ENCODE results near the gene CD207.
A peak's percentile ranks its signal among the peaks of the same experiment; 100 is the strongest.
"Not testable (repeated sequence)": the region's sequence is repeated elsewhere in the genome, so short reads cannot be mapped to it uniquely, and the experiment has no call there.

CD207 gene

GRCh38 chr2:70835643-70836042 is at the start of gene CD207:
TSS of gene CD207 (minus strand) at chr2:70835816. CDS start at chr2:70835776, 40 bp downstream.
- DNase-seq (ENCODE audit: low read depth): no peak

DNA sequence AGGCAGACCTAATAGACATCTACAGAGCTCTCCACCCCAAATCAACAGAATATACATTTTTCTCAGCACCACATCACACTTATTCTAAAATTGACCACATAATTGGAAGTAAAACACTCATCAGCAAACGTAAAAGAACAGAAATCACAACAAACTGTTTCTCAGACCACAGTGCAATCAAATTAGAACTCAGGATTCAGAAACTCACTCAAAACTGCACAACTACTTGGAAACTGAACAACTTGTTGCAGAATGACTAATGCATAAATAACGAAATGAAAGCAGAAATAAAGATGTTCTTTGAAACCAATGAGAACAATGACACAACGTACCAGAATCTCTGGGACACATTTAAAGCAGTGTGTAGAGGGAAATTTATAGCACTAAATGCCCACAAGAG is 42.9 kb upstream of the CD207 start:
- not testable (repeated sequence) for DNase-seq (ENCODE audit: low read depth)

DNA sequence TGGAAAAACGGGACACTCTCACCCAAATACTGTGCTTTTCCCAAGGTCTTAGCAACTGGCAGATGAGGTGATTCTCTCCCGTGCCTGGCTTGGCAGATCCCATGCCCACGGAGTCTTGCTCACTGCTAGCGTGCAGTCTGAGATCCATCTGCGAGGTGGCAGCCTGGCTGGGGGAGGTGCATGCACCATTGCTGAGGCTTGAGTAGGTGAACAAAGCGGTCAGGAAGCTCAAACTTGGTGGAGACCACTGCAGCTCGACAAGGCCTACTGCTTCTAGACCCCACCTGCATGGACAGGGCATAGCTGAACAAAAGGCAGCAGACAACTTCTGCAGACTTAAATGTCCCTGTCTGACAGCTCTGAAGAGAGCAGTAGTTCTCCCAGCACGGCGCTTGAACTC is 40.5 kb upstream of the CD207 start:
- not testable (repeated sequence) for DNase-seq (ENCODE audit: low read depth)

GRCh38 chr2:70873541-70873940 is 37.9 kb upstream of the CD207 start:
- DNase-seq (ENCODE audit: low read depth): no peak

DNA sequence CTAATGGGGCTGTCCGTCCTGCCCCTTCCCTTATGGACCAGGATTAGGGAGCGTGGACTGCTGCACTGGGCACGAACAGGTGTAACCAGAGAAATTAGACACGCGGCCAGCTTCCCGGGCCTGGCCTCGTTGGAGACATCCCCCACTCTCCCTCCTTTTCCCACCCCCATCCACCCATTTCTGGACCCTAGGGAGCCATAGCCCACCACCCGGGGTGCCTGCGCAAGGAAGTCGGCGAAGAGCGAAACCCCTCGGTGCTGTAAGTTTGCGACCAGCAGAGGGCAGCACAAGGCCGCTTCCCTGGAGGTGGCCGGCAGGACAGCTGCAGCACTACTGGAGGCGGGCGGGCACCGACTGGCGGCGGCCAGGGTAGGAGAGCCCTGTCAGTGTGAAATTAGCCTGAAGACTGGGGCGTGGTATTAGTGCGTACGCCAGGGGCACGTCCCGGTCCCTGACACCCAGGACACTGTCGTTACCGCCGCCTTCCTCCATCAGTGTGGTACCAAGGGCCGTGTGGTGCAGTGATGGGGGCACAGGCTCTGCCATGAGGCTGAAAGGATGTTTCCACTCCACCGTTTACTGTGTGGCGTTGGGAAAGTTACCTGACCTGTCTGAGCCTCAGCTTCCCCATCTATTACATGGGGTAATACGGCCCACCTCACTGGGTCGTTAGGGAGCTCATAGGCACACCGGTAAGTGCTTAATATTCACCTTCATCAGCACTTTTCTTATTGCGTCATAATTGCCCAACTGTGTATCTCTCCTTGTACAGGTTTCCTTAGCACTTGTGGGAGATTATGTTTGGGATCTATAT is 36.0 kb upstream of the CD207 start:
- DNase-seq (ENCODE audit: low read depth): peak; percentile 71

GRCh38 chr2:70870790-70871189 is 35.2 kb upstream of the CD207 start:
- DNase-seq (ENCODE audit: low read depth): no peak

GRCh38 chr2:70868970-70869369 is 33.4 kb upstream of the CD207 start:
- no peak for DNase-seq (ENCODE audit: low read depth)

DNA sequence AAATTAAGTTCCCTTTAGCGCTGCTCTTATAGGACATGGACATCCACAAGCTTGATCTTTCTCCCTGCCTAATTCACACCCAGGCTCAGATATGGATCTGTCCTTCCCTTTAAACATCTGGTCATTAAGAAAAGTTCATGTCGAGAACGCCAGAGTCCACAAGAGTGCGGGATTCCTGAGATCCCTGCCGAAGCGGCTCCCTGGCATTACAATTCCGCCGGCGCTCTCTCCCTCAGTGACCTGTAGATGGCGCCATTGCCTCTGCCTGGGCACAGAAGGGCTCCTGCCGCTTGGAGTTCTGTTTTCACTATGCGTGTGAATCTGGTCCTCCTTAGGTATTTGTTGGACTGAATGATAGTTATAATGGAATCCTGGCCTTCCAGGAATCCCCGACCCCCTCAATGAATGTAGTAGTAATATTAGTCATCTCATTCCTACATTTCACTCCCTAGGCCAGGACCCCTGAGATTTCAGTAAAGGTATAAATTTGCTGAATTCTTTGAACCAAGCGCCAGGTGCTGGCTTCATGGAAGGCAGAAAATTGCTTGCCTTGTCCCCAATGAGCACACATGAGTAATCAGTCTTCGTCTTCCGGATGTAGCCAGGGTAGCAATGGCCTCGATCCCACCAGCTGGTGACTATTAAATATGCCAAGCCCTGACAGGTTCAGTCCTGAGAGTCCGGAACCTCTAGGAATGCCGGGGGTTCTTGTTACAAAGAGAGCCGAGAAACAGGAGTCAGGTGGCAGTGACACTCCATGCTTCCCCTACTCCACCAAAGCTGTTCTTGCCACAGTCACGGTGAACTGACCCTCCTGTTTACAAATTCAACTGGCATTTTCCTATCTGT is 26.4 kb upstream of the CD207 start:
- peak; percentile 42 for DNase-seq (ENCODE audit: low read depth)

- DNase-seq (ENCODE audit: low read depth): no peak
Observed at GRCh38 chr2:70855667-70856066, 20.1 kb upstream of the CD207 start.

- DNase-seq (ENCODE audit: low read depth): no peak
Observed at GRCh38 chr2:70854411-70854810, 18.8 kb upstream of the CD207 start.

DNA sequence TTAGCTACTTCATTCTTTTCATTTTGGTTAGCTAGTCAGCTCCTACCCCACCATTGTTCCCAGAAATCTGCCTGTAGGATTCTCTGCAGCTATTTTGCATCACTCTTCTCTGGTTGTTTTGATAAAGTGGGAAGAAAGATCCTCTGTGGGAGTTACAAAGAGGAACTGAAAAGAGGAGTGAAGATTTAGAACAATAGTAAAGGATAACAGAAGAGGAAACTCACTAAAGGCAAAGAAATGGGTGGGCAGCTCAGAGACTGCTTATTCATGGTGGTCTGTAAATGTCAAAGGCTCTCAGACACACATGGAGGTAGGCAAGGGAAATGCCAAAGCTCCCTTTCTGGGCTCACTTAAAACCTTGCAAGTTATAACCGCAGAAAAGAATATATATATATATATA is 17.2 kb upstream of the CD207 start:
- no peak for DNase-seq (ENCODE audit: low read depth)

GRCh38 chr2:70851704-70852103 is 16.1 kb upstream of the CD207 start:
- no peak for DNase-seq (ENCODE audit: low read depth)

GRCh38 chr2:70850925-70851324 is 15.3 kb upstream of the CD207 start:
- no peak for DNase-seq (ENCODE audit: low read depth)

DNA sequence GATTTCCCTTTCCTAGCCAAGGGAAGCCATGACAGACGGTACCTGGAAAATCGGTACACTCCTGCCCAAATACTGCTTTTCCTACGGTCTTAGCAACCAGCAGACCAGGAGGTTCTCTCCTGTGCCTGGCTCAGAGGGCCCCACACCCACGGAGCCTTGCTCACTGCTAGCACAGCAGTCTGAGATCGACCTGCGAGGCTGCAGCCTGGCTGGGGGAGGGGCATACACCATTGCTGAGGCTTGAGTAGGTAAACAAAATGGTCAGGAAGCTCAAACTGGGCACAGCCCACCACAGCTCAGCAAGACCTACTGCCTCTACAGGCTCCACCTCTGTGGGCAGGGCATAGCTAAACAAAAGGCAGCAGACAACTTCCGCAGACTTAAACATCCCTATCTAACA is 6.8 kb upstream of the CD207 start:
- no peak for DNase-seq (ENCODE audit: low read depth)

DNA sequence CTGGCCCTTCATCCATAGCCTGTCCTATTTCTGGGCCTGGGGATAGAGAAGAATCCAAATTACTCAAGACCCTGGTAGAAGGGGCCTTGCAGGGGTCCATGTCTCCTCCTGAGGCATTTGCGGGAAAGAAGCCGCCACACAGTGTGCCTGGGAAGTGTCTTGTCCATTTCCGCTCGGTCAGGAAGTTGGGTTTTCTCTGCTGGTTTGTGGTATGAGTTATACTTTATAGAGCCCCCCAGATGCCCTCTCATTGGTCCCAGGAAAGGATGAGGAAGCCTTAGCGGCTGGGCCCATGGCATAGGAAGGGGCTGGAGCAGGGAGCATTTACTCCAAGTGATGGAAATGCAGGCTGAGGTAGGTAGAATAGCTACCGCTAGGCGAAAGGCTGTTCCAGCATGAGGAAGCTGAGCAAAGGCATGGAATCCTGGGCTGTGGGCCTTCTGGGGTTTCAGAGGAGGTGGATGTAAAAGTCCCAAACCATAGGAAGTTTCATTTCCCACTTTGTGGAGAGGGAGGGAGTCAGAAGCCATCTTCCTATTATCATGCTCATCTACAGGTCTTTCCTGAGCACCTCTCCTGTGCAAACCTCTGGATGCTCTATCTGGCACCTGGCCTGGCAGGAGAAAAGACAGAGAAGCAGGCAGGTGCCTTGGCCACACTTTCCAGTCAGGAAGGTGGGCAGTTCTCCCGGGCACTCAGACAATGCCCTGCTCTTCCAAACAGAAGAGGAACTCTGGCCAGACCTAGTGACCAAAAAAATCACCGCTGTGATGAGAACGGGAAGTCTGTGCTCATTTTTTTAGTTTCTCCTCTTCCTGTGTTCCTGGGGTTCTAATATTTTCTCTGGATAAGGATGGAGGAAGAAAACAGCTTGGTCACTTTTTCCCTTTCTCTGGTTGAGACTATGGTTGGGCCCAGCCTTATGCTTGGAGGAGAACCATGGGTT is 2.6 kb upstream of the CD207 start:
- DNase-seq (ENCODE audit: low read depth): no peak

DNA sequence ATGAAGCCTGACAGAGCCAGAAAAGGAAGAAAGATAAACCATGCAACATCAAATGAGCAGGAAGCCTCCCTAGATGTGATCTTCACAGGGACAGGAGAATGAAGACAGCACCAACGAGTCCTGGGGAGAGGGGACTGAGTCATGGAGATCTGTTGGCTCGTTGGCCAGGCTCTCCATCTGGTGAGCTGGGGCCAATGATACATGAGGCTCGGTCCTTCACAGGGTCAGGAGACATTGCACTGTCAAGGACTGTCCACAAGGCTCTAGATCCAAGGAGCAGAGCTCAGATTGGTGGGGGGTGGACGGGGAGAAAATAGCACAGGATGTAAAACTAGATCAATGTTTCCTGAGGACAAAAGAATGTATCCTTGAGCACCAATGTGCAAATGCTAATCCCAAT is 735 bp downstream of the CD207 start:
- DNase-seq (ENCODE audit: low read depth): no peak

- no peak for DNase-seq (ENCODE audit: low read depth)
Observed at GRCh38 chr2:70834106-70834505, 1.5 kb downstream of the CD207 start.

GRCh38 chr2:70833246-70833645 is 2.4 kb downstream of the CD207 start:
- no peak for DNase-seq (ENCODE audit: low read depth)

DNA sequence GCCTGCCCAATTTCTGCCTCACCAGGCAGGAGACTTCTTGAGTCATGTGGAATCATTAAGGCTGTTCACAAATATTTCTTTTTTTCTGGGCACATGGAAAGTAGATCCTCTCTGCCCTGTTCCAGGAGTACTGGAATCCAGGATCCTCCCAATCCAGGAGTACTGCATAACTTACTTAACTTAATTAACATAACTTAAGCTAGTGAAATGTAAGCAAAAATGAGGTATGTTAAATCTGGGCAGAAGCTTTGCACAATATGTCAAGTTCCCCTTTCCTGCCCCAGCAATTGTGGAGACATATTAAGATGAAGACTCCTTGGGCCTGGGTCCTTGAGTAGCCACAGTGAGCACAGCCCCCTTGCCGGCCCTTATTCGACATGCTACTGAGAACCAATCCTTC is 3.2 kb downstream of the CD207 start:
- no peak for DNase-seq (ENCODE audit: low read depth)

GRCh38 chr2:70831861-70832260 is 3.8 kb downstream of the CD207 start:
- no peak for DNase-seq (ENCODE audit: low read depth)

- DNase-seq (ENCODE audit: low read depth): no peak
Observed at GRCh38 chr2:70830366-70830765, 5.2 kb downstream of the CD207 start.

DNA sequence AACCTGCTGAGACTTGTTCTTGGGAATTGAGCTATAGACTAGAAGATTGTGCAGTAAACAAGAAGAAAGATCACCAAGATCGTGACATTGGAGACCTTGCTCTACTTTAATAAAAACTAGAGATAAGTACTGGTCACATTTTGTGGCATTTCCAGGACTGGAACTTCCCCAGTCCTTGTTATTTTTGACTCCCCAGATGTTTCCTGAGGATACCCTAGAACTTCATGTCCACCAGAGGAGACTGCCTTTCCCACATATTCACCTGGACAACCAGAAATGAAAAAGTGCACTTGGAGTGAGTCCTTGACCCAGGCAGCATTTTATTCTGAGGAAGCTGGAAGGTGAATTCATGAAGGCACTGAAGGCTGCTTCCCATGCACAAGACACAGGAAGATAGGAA is 5.7 kb downstream of the CD207 start:
- no peak for DNase-seq (ENCODE audit: low read depth)

Data from stimulated activated CD8-positive, alpha-beta memory T cell treated with anti-CD3 and anti-CD28 coated beads, Interleukin-7, amount 100 ng/mL, for 24 hours (primary cell).